GM18517 (cell line): ENCODE data around the gene MYO1D.

Source experiments
- ATAC-seq: cut with Tn5 transposase; IDR thresholded peaks from one replicate; pipeline ENCODE4 v1.9.1; 2021; ENCODE audit warnings: mild to moderate bottlenecking, moderate library complexity; ENCODE audit not compliant: unreplicated experiment

The MYO1D gene

GRCh38 chr17:32861981-32862380, 14.9 kb downstream of the MYO1D start:
- ATAC-seq, result no peak

- ATAC-seq, result no peak
Observed at GRCh38 chr17:32859857-32860525, 16.9 kb downstream of the MYO1D start.

GRCh38 chr17:32855620-32856019, 21.3 kb downstream of the MYO1D start:
- ATAC-seq, result no peak

GRCh38 chr17:32854832-32855389, 22.0 kb downstream of the MYO1D start:
- no peak for ATAC-seq

GRCh38 chr17:32854207-32854606, 22.7 kb downstream of the MYO1D start:
- ATAC-seq, result no peak

DNA sequence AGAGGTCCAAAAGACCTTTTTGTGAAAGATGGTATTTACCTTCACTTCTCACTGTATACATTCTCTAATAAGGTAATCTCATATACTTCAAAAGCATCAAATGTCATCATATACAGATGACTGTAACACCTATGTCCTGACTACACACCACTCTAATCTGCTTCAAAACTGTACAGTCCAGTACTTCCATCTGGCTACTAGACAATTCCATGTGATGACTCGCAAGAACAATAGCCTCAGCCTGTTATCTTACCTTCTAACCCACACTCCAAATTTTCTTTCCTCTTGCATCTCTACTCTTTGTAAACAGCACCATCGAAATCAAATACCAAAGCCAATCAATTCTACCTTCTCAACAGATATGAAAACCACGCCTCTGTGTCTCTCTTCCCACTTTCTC, 24.1 kb downstream of the MYO1D start:
- no peak for ATAC-seq

- ATAC-seq, result no peak
Observed at GRCh38 chr17:32849879-32850278, 27.0 kb downstream of the MYO1D start.

- no peak for ATAC-seq
Observed at GRCh38 chr17:32847977-32848376, 28.9 kb downstream of the MYO1D start.

- no peak for ATAC-seq
Observed at GRCh38 chr17:32846143-32846542, 30.8 kb downstream of the MYO1D start.

DNA sequence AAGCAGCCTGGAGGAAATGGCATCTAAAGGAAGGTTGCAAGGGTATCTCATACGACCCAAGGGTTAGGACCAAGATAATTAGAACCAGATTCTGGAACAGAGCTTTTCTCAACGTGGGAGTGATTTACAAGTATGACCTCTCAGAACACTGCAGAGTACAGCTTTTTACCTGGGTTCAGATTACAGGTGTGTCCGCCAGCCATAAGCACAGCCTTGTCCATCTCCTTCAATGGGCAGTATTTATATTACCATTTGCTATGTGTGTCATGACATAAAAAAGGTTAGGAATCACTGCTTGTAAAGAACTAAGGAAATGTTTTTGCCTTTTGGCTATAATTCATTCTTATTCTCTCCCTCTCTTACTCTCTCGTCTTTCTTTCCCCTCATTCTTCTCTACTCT, 36.7 kb downstream of the MYO1D start:
- no peak for ATAC-seq

DNA sequence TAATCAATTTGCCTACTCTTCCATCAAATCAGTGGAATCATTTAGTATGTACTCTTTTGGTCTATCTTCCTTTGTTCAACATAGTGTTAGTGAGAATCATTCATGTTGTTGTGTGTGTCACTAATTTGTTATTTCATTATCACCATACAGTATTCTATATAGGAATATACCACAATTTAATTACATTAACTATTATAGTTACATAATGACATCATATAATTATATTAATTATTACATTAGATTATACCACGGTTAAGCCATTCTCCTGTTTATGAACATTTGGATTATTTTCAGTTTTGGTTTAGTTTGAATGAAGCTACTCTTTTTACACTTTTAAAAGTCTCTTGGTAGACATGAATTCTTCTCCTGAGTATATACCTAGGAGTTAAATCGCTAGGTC, 40.4 kb downstream of the MYO1D start:
- ATAC-seq, result no peak

DNA sequence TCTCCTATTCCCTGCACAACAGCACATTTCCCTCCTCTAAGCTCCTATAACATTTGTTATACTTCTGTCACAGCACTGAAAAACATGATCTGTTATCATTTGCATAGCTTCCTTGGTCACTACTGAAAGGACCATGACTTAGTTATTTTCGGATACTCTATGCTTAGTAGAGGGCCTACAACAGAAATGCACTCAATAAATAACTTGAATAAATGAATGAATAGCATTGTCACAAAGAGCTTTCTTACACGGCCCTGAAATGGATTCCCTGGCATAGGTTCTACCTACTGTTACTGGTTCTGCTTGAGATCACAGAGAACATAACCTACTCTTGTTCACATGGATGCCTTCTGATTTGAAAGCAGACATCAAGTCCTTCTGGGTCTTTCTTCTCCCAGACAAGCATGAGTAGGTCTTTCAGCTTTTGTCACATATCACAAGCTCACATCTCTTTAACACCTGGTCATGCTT, 41.6 kb downstream of the MYO1D start:
- peak; percentile 65 for ATAC-seq

- no peak for ATAC-seq
Observed at GRCh38 chr17:32834104-32834503, 42.8 kb downstream of the MYO1D start.

DNA sequence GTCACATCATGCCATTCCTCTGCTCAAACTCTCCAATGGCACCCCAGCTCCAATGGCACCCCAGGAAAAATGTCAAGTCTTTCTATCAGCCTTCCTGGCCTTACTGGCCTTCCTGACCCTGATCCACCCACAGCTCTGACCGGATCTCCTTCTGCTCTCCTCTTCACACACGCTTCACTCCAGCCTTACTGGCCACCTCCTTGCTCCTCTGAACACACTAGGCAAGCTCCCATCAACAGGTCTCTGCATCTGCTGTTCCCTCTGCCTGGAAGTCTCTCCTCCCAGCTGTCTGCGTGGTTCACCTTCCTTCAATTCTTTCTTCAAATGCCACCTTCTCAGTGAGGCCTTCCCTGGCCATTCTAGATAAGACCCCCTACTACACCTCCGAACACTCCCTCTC, 43.4 kb downstream of the MYO1D start:
- ATAC-seq, result no peak

GRCh38 chr17:32833076-32833475, 43.8 kb downstream of the MYO1D start:
- ATAC-seq, result no peak

GRCh38 chr17:32831627-32832243, 45.2 kb downstream of the MYO1D start:
- no peak for ATAC-seq

DNA sequence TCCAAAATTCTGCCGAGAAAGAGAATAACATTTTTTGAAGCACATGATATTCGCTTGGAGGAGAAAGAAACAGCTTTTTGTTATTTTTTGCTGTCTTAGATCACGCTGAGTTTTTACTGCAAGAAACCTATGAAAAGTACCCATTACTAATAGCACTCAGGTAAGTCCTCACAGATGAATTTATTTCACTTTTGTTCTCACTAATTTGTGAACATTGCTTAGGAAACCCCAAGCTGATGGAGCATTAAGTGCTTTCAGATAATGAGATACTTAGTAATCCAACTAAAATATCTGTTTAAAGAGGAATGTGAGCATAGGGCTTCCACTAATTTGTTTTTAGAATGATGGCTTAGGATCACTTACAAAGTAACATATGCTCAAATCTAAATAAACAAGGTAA, 45.7 kb downstream of the MYO1D start:
- no peak for ATAC-seq

DNA sequence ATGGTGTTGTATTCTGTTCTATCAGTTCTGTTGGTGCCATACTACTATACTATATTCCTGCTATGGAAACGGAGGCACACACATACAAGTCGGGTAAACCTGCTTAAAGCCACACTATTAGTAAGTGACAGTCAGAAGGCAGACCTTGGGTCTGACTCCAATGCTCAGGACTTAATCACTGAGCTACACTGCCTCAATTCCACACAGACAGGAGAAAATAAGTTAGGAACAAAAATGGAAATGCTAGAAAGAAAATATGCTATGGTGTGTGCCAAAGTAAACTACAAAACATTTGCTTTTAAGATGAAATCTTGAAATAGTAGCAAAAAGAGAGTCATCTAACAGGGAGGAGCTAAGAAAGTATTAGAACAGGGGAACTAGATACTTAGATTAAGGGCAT, 48.1 kb downstream of the MYO1D start:
- ATAC-seq, result peak; percentile 24

GRCh38 chr17:32827227-32827626, 49.7 kb downstream of the MYO1D start:
- no peak for ATAC-seq

DNA sequence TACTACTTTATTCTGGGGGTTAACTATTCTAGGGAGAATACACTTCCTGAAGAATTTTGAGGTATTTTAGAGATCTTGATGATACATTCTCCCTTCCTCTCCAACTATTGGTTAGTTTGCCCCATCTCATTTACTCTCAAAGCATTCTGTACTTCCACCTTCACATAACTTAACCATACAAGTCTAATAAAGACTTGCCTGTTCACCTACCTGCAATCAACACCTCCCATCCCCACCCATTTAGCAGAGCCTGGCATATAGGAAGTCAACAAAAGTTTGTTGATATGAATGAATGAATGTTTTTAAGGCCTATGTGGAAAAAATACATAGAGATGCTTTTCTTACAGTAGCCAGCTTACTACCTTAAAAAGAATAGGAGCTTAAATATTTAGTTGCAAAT, 50.8 kb downstream of the MYO1D start:
- no peak for ATAC-seq

GRCh38 chr17:32824334-32824733, 52.6 kb downstream of the MYO1D start:
- no peak for ATAC-seq

GRCh38 chr17:32822996-32823395, 53.9 kb downstream of the MYO1D start:
- no peak for ATAC-seq
